PFSK-1 (cell line): ENCODE measurements around the gene DERA.

Experiments used
- POLR2AphosphoS5 ChIP-seq: IDR thresholded peaks from 2 replicates; pipeline ENCODE4 v1.6.1; 2012; ENCODE audit warnings: low read depth, mild to moderate bottlenecking, control low read depth, low read length, moderate library complexity
- SIN3A ChIP-seq: IDR thresholded peaks from 2 replicates; pipeline ENCODE4 v1.6.1; 2012; ENCODE audit warnings: mild to moderate bottlenecking, low read length, moderate library complexity, borderline replicate concordance; ENCODE audit not compliant: insufficient read depth
- TAF1 ChIP-seq: IDR thresholded peaks from 2 replicates; pipeline ENCODE4 v1.6.1; 2012; ENCODE audit warnings: low read length, control low read depth, borderline replicate concordance; ENCODE audit not compliant: insufficient read depth

DNA sequence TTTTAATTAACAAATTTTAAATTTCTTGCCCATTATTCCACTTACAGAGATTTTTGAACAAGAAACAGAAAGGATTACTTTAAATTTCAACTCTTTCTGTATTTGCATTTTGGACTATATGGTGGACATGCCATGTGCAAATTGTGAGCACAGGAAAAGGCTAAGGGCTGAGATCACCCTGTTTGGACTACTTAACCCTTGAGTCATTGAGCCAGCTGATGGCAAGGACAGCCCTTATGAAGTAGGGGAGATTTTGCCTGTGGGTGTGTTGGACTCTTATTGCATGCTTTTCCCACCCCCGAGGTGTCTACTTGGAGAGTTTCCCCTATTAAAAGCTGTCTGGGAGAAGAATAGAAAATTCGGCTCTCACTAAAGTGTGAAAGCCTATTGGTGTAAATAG lies 17.2 kb downstream of the DERA start:
- no peak for TF ChIP-seq TAF1
- TF ChIP-seq POLR2AphosphoS5 = no peak
- no peak for TF ChIP-seq SIN3A
